ENCODE results near the gene SF1. TPM values are rescaled to one million over a fixed set of nuclear protein-coding genes. Genes with fewer than 3 reads are reported as not detected.

Gene SF1
- polyA plus RNA-seq, 1 experiment: 56.8 TPM

GRCh38 chr11:64759722-64760719 lies 18.3 kb downstream of the SF1 start, which contains the start of gene PYGM:
PYGM (minus strand) TSS chr11:64759974; CDS start chr11:64759898, 76 bp downstream.
- POLR2A ChIA-PET: interaction anchor here (0.6 to 2.3 kb wide), 4 partner anchors 11 to 66 kb away, joined by 3 to 11 read pairs (median 5); partner anchors contain the start of gene SF1
- Histone ChIP-seq H3K9me3 (ENCODE audit: control insufficient read depth, insufficient read depth, low read length) (no peaks in the 10 kb centered on the region), H3K4me3 (ENCODE audit: low read depth, low read length) (no peak within 1 kb of the TSS), H3K27ac (ENCODE audit: low read depth, low read length) (peak within 1 kb of the TSS; percentile 21), H3K27me3 (ENCODE audit: control insufficient read depth, insufficient read depth, low read length) (no peaks in the 10 kb centered on the region)
- no peak for DNase-seq (ENCODE audit: low read depth, low spot score)
- TF ChIP-seq CTCF (IDR thresholded peaks at IDR 0.05; ENCODE audit: low read depth, low read length): no peak
- CTCF ChIA-PET: interaction anchor here (0.6 to 1.3 kb wide), 3 partner anchors 15 to 71 kb away, joined by 3 to 4 read pairs (median 3); no protein-coding TSS in a partner anchor

- DNase-seq (ENCODE audit: low read depth, low spot score): no peak
- CTCF ChIA-PET: interaction anchor here (0.6 to 1.2 kb wide), 2 partner anchors 16 to 17 kb away, joined by 3 to 4 read pairs; no protein-coding TSS in a partner anchor
- POLR2A ChIA-PET: interaction anchor here (2.3 kb wide), 1 partner anchor 20 kb away, joined by 11 read pairs; the partner anchor contains the start of gene SF1
- Histone ChIP-seq H3K4me3 (ENCODE audit: low read depth, low read length) (no peak overlapping the region), H3K27me3 (ENCODE audit: control insufficient read depth, insufficient read depth, low read length) (no peaks in the 10 kb centered on the region), H3K27ac (ENCODE audit: low read depth, low read length) (no peak overlapping the region), H3K9me3 (ENCODE audit: control insufficient read depth, insufficient read depth, low read length) (no peaks in the 10 kb centered on the region; the same call in 1 of the 2 replicates)
- TF ChIP-seq CTCF (IDR thresholded peaks at IDR 0.05; ENCODE audit: low read depth, low read length): no peak
These were observed 19.1 kb downstream of the SF1 start for GRCh38 chr11:64759131-64759721.

- Histone ChIP-seq H3K27ac (ENCODE audit: low read depth, low read length) (no peak overlapping the region), H3K27me3 (ENCODE audit: control insufficient read depth, insufficient read depth, low read length) (no peaks in the 10 kb centered on the region), H3K4me3 (ENCODE audit: low read depth, low read length) (no peak overlapping the region), H3K9me3 (ENCODE audit: control insufficient read depth, insufficient read depth, low read length) (no peaks in the 10 kb centered on the region; the same call in 1 of the 2 replicates)
- DNase-seq (ENCODE audit: low read depth, low spot score): no peak
- POLR2A ChIA-PET: no interaction called here
- CTCF ChIA-PET: interaction anchor here (0.6 to 1.2 kb wide), 2 partner anchors 15 to 17 kb away, joined by 3 to 4 read pairs; no protein-coding TSS in a partner anchor
- TF ChIP-seq CTCF (IDR thresholded peaks at IDR 0.05; ENCODE audit: low read depth, low read length): no peak
These were observed 19.8 kb downstream of the SF1 start for GRCh38 chr11:64758330-64759079.

- CTCF ChIA-PET: no interaction called here
- no peak for DNase-seq (ENCODE audit: low read depth, low spot score)
These were observed 20.6 kb downstream of the SF1 start for GRCh38 chr11:64757549-64758329.

More at GRCh38 chr11:64757549-64758329, 20.6 kb downstream of the SF1 start:
- no peak overlapping the region for H3K4me3 ChIP-seq (ENCODE audit: low read depth, low read length)
- TF ChIP-seq CTCF (IDR thresholded peaks at IDR 0.05; ENCODE audit: low read depth, low read length): no peak
- POLR2A ChIA-PET: no interaction called here
- no peaks in the 10 kb centered on the region for H3K27me3 ChIP-seq (ENCODE audit: control insufficient read depth, insufficient read depth, low read length)
- H3K9me3 ChIP-seq (ENCODE audit: control insufficient read depth, insufficient read depth, low read length): no peaks in the 10 kb centered on the region; the same call in 1 of the 2 replicates
- no peak overlapping the region for H3K27ac ChIP-seq (ENCODE audit: low read depth, low read length)
